ENCODE data around the gene DCAF15. TPM values are rescaled to one million over a fixed set of nuclear protein-coding genes. Genes with fewer than 3 reads are reported as not detected.
A peak's percentile ranks its signal among the peaks of the same experiment; 100 is the strongest.

The DCAF15 gene
- total RNA-seq, 1 experiment from 2014 or later = 35.5 TPM

DNA sequence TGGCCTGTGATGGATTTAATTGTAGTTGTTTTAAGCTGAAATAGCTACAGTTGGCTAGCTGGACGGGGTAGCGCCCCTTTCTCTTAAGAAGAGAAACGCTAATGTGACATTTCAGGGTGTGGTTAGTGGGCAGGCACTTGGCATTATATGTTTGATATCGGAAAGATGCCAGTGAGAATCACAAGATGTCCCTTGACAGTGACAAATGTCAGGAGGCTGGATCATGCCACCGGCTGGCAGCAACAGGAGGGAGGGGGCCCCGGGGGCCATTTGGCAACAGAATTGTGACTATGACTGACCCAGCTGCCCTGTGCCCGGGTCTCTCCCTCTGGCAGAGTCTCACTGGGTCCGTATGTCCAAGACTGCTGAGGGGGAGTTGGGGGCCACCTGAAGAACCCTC lies 4.7 kb downstream of the DCAF15 start:
- Mint-ChIP-seq H3K9me3 (ENCODE audit: low read depth, unreplicated experiment) (no peaks in the 10 kb centered on the region), H3K4me3 (ENCODE audit: low read depth, unreplicated experiment) (no peak overlapping the region), H3K27ac (ENCODE audit: unreplicated experiment) (no peak overlapping the region), H3K4me1 (ENCODE audit: low read depth, unreplicated experiment) (no peaks in the 10 kb centered on the region), H3K36me3 (ENCODE audit: insufficient read depth, unreplicated experiment) (peaks cover 52% of the 10 kb centered on the region), H3K27me3 (ENCODE audit: unreplicated experiment) (no peaks in the 10 kb centered on the region)
- intact Hi-C loops (cut with micrococcal nuclease; ENCODE audit: unreplicated experiment) = no loop called here
- no peak for DNase-seq
- TF ChIP-seq, protein P1, sequence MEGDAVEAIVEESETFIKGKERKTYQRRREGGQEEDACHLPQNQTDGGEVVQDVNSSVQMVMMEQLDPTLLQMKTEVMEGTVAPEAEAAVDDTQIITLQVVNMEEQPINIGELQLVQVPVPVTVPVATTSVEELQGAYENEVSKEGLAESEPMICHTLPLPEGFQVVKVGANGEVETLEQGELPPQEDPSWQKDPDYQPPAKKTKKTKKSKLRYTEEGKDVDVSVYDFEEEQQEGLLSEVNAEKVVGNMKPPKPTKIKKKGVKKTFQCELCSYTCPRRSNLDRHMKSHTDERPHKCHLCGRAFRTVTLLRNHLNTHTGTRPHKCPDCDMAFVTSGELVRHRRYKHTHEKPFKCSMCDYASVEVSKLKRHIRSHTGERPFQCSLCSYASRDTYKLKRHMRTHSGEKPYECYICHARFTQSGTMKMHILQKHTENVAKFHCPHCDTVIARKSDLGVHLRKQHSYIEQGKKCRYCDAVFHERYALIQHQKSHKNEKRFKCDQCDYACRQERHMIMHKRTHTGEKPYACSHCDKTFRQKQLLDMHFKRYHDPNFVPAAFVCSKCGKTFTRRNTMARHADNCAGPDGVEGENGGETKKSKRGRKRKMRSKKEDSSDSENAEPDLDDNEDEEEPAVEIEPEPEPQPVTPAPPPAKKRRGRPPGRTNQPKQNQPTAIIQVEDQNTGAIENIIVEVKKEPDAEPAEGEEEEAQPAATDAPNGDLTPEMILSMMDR (IDR thresholded peaks at IDR 0.05; ENCODE audit: unreplicated experiment) = no peak
- CTCF ChIA-PET = no interaction called here
- no TSS peak for BruUV-seq (replicated peaks)

DNA sequence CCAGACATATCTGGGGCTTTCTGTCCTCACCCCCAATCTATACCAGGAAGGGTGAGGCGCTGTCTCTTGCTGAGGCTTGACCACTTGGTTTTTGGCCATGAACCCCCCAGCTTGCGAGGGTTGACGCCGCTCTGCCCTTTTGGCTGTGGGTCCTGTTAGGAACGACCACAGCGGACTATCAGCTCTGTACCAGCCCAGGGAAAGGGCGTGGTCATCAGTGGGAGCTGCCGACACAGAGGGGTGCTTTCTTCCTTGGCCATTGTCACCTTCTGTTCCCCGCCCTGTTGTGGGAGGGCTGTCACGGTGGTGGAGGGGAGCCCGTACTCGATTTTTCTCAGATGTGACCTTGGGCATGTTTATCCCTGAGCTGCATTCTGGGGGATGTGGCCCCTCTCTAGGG lies 5.7 kb downstream of the DCAF15 start:
- CTCF ChIA-PET = no interaction called here
- H3K9me3 Mint-ChIP-seq (ENCODE audit: low read depth, unreplicated experiment) = no peaks in the 10 kb centered on the region
- no peak for DNase-seq
- H3K4me3 Mint-ChIP-seq (ENCODE audit: low read depth, unreplicated experiment) = no peak overlapping the region
- BruUV-seq (replicated peaks) = no TSS peak
- H3K27me3 Mint-ChIP-seq (ENCODE audit: unreplicated experiment) = no peaks in the 10 kb centered on the region
- TF ChIP-seq, protein P1 (IDR thresholded peaks at IDR 0.05; ENCODE audit: unreplicated experiment) = no peak
- no peaks in the 10 kb centered on the region for H3K4me1 Mint-ChIP-seq (ENCODE audit: low read depth, unreplicated experiment)
- H3K27ac Mint-ChIP-seq (ENCODE audit: unreplicated experiment) = no peak overlapping the region
- intact Hi-C loops (cut with micrococcal nuclease; ENCODE audit: unreplicated experiment) = no loop called here
- peaks cover 42% of the 10 kb centered on the region for H3K36me3 Mint-ChIP-seq (ENCODE audit: insufficient read depth, unreplicated experiment)

DNA sequence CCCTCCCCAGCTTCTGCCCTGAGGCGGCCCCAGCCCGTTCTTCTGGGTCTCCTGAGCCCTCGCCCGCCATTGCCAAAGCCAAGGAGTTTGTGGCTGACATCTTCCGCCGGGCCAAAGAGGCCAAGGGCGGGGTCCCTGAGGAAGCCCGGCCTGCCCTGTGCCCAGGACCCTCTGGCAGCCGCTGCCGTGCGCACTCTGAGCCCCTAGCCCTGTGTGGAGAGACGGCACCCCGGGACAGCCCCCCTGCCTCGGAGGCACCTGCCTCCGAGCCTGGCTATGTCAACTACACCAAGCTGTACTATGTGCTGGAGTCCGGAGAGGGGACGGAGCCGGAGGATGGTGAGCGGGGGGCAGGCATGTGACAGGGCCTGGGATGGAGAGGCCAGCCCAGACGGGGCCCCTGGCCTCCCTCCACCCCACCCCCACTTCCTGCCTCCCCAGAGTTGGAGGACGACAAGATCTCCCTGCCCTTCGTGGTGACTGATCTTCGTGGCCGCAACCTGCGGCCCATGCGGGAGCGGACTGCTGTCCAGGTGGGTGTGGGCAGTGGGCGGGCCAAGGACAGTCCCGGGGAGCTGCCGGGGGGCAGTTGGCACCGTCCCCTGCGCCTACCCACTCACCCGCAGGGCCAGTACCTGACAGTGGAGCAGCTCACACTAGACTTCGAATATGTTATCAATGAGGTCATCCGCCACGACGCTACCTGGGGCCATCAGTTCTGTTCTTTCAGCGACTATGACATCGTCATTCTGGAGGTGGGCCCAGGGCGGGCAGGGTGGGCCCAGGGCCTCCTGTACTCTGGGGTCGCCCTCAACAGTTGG lies 7.0 kb downstream of the DCAF15 start:
- no peak for DNase-seq
- Mint-ChIP-seq H3K27ac (ENCODE audit: unreplicated experiment) (no peak overlapping the region), H3K27me3 (ENCODE audit: unreplicated experiment) (no peaks in the 10 kb centered on the region), H3K4me1 (ENCODE audit: low read depth, unreplicated experiment) (no peaks in the 10 kb centered on the region), H3K36me3 (ENCODE audit: insufficient read depth, unreplicated experiment) (peaks cover 33% of the 10 kb centered on the region), H3K9me3 (ENCODE audit: low read depth, unreplicated experiment) (no peaks in the 10 kb centered on the region), H3K4me3 (ENCODE audit: low read depth, unreplicated experiment) (no peak overlapping the region)
- intact Hi-C loops (cut with micrococcal nuclease; ENCODE audit: unreplicated experiment) = no loop called here
- BruUV-seq (replicated peaks) = no TSS peak
- CTCF ChIA-PET = interaction anchor here (0.6 kb wide), 1 partner anchor 211 kb away, joined by 4 read pairs; no protein-coding TSS in a partner anchor
- TF ChIP-seq, protein P1 (IDR thresholded peaks at IDR 0.05; ENCODE audit: unreplicated experiment) = no peak

DNA sequence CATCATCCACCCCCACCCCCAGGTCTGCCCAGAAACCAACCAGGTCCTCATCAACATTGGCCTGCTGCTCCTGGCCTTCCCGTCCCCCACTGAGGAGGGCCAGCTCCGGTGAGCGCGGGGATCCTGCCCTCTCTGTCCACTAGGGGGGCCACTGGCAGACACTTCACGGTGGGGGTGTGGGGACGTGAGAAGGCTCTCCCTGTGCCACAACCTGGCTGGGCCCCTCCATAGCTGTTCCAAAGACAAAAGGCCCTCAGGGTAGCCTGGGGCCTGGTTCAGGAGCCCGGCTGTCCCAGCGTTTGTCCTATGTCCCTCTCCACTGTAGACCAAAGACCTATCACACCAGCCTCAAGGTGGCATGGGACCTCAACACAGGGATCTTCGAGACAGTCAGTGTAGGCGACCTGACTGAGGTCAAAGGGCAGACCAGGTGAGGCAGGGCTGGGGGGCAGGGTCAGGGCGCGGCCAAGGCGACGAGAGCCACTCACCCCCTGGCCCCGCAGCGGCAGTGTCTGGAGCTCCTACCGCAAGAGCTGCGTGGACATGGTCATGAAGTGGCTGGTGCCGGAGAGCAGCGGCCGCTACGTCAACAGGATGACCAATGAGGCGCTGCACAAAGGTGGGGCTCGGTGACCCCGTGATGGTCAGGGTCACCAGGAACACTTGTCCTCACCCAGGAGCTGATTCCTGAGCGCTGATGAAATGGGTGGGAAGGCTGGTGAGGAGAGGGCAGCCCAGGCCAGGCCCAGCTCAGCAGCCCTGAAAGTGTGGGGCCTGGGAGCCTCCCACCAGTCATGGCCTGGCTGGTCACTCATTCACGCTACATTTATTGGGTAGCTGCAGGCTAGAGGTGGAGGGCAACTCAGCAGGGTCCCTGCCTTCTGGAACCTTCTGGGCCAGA lies 7.9 kb downstream of the DCAF15 start:
- no peaks in the 10 kb centered on the region for H3K27me3 Mint-ChIP-seq (ENCODE audit: unreplicated experiment)
- intact Hi-C loops (cut with micrococcal nuclease; ENCODE audit: unreplicated experiment) = no loop called here
- peak; percentile 18 for DNase-seq
- H3K9me3 Mint-ChIP-seq (ENCODE audit: low read depth, unreplicated experiment) = no peaks in the 10 kb centered on the region
- no peaks in the 10 kb centered on the region for H3K4me1 Mint-ChIP-seq (ENCODE audit: low read depth, unreplicated experiment)
- no peak overlapping the region for H3K27ac Mint-ChIP-seq (ENCODE audit: unreplicated experiment)
- TF ChIP-seq, protein P1 (IDR thresholded peaks at IDR 0.05; ENCODE audit: unreplicated experiment) = no peak
- CTCF ChIA-PET = interaction anchor here (0.5 to 1.3 kb wide), 3 partner anchors 18 to 212 kb away, joined by 3 to 7 read pairs (median 4); partner anchors contain the start of gene IL27RA
- no TSS peak for BruUV-seq (replicated peaks)
- peaks cover 33% of the 10 kb centered on the region for H3K36me3 Mint-ChIP-seq (ENCODE audit: insufficient read depth, unreplicated experiment)
- no peak overlapping the region for H3K4me3 Mint-ChIP-seq (ENCODE audit: low read depth, unreplicated experiment)
